HG03521 (cell line): ENCODE data around the gene CDC20.
"Not testable (repeated sequence)": the region's sequence is repeated elsewhere in the genome, so short reads cannot be mapped to it uniquely, and the experiment has no call there.

Experiments used
- ATAC-seq: cut with Tn5 transposase; IDR thresholded peaks from one replicate; pipeline ENCODE4 v1.9.1; 2021; ENCODE audit warnings: mild to moderate bottlenecking, moderate library complexity; ENCODE audit not compliant: unreplicated experiment

CDC20 gene

GRCh38 chr1:43377831-43378230, 19.1 kb downstream of the CDC20 start:
- no peak for ATAC-seq

- ATAC-seq, result no peak
These were observed 20.7 kb downstream of the CDC20 start for GRCh38 chr1:43379476-43379875.

- no peak for ATAC-seq
These were observed 22.8 kb downstream of the CDC20 start for GRCh38 chr1:43381612-43382011.

GRCh38 chr1:43382027-43382779, 23.4 kb downstream of the CDC20 start:
- ATAC-seq, result no peak

GRCh38 chr1:43383449-43383848, 24.7 kb downstream of the CDC20 start:
- no peak for ATAC-seq

- ATAC-seq, result no peak
These were observed 27.9 kb downstream of the CDC20 start for GRCh38 chr1:43386676-43387075.

- no peak for ATAC-seq
These were observed 29.3 kb downstream of the CDC20 start for GRCh38 chr1:43387976-43388599.

- ATAC-seq, result no peak
These were observed 29.8 kb downstream of the CDC20 start for GRCh38 chr1:43388613-43389012.

- ATAC-seq, result peak; percentile 84
These were observed 30.8 kb downstream of the CDC20 start, which contains the start of the genes MED8 and SZT2 for GRCh38 chr1:43389326-43390313. Gene MED8 (minus strand): TSS chr1:43389800. CDS start chr1:43389764, 36 bp downstream. Gene SZT2 (plus strand): TSS chr1:43389899. CDS start chr1:43389969, 70 bp downstream.

GRCh38 chr1:43392702-43393101, 33.9 kb downstream of the CDC20 start:
- no peak for ATAC-seq

GRCh38 chr1:43395523-43395922, 36.7 kb downstream of the CDC20 start:
- ATAC-seq, result no peak

- ATAC-seq, result no peak
These were observed 37.3 kb downstream of the CDC20 start for GRCh38 chr1:43396059-43396458.

GRCh38 chr1:43398227-43398626, 39.4 kb downstream of the CDC20 start:
- no peak for ATAC-seq

- not testable (repeated sequence) for ATAC-seq
These were observed 41.7 kb downstream of the CDC20 start for GRCh38 chr1:43400441-43400840.

GRCh38 chr1:43402089-43402865, 43.5 kb downstream of the CDC20 start:
- no peak for ATAC-seq

- no peak for ATAC-seq
These were observed 45.6 kb downstream of the CDC20 start for GRCh38 chr1:43404353-43404752.

- no peak for ATAC-seq
These were observed 46.6 kb downstream of the CDC20 start for GRCh38 chr1:43405219-43405875.

GRCh38 chr1:43405876-43406234, 47.1 kb downstream of the CDC20 start:
- no peak for ATAC-seq

- ATAC-seq, result no peak
These were observed 51.8 kb downstream of the CDC20 start for GRCh38 chr1:43410571-43410970.
